OCI-LY3 (cell line): Measurements from ENCODE around the gene ARHGAP26.

Source experiments
- EZH2phosphoT487 ChIP-seq: fragments of 200-600 bp; shearing (Covaris generic); IDR thresholded peaks from 2 replicates; pipeline ENCODE4 v1.6.1; 2018; ENCODE audit warnings: antibody characterized with exemption, mixed run types, low read depth
- TF ChIP-seq, protein P1 (sequence below): fragments of 200-600, 300-600 bp; sonication (generic); IDR thresholded peaks from 2 replicates; pipeline ENCODE4 v1.5.1; 2014; ENCODE audit warnings: antibody characterized with exemption, low read length, low read depth

- TF ChIP-seq, protein P1, sequence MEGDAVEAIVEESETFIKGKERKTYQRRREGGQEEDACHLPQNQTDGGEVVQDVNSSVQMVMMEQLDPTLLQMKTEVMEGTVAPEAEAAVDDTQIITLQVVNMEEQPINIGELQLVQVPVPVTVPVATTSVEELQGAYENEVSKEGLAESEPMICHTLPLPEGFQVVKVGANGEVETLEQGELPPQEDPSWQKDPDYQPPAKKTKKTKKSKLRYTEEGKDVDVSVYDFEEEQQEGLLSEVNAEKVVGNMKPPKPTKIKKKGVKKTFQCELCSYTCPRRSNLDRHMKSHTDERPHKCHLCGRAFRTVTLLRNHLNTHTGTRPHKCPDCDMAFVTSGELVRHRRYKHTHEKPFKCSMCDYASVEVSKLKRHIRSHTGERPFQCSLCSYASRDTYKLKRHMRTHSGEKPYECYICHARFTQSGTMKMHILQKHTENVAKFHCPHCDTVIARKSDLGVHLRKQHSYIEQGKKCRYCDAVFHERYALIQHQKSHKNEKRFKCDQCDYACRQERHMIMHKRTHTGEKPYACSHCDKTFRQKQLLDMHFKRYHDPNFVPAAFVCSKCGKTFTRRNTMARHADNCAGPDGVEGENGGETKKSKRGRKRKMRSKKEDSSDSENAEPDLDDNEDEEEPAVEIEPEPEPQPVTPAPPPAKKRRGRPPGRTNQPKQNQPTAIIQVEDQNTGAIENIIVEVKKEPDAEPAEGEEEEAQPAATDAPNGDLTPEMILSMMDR, result no peak
- no peak for TF ChIP-seq EZH2phosphoT487
Observed at GRCh38 chr5:142820447-142820846, 50.3 kb downstream of the ARHGAP26 start.
